ENCODE results near the gene NRROS. TPM values are rescaled to one million over a fixed set of nuclear protein-coding genes. Genes with fewer than 3 reads are reported as not detected.

NRROS gene
- total and polyA plus RNA-seq, 2 experiments from 2014 or later = 0.33 TPM; not detected in 1

DNA sequence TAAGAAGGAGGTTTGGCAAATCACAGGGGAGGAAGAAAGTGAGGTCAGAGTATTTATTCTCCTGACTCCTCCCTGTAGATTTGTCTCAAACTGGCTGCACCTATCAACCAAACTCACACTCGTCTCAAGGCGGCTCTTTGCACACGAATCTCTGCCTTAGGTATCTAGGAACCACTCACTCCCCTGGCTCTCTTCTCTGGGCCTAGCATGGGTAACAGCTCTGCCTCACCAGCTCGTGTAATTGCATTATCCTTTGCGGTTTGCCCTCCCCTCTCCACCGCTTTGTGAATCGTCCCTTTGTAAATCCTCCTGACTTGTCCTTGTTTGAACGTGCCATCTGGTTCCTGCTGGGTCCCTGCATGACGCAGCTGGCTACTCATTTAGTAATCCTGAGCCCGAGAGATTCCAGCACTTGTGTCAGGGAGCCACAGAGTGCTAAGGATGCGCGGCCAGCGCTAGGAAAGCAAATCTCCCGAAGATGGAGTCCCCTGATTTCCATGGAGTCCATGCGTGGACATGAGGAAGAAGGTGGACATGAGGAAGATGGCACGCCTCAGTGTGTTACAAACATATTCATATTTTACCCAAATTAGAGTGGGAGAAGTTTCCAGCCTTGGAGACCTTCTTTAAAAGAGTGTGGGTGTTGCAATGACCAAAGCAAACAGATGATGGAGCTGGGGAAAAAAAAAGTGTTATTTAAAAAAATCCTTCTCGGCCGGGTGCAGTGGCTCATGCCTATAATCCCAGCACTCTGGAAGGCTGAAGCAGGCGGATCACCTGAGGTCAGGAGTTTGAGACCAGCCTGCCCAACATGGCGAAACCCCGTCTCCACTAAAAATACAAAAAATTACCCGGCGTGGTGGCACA is 26.7 kb downstream of the NRROS start:
- H3K27ac ChIP-seq = no peak overlapping the region
- H3K27me3 ChIP-seq = no peaks in the 10 kb centered on the region
- TF ChIP-seq EZH2 (IDR thresholded peaks at IDR 0.05; ENCODE audit: borderline replicate concordance) = no peak
- TF ChIP-seq, protein P1, sequence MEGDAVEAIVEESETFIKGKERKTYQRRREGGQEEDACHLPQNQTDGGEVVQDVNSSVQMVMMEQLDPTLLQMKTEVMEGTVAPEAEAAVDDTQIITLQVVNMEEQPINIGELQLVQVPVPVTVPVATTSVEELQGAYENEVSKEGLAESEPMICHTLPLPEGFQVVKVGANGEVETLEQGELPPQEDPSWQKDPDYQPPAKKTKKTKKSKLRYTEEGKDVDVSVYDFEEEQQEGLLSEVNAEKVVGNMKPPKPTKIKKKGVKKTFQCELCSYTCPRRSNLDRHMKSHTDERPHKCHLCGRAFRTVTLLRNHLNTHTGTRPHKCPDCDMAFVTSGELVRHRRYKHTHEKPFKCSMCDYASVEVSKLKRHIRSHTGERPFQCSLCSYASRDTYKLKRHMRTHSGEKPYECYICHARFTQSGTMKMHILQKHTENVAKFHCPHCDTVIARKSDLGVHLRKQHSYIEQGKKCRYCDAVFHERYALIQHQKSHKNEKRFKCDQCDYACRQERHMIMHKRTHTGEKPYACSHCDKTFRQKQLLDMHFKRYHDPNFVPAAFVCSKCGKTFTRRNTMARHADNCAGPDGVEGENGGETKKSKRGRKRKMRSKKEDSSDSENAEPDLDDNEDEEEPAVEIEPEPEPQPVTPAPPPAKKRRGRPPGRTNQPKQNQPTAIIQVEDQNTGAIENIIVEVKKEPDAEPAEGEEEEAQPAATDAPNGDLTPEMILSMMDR (IDR thresholded peaks at IDR 0.05; ENCODE audit: poor library complexity) = no peak
- no peak for TF ChIP-seq EZH2phosphoT487 (IDR thresholded peaks at IDR 0.05; ENCODE audit: low read depth, severe bottlenecking, unreplicated experiment)
- no peak overlapping the region for H3K4me3 ChIP-seq
- no peaks in the 10 kb centered on the region for H4K20me1 ChIP-seq (ENCODE audit: insufficient read depth, poor library complexity, severe bottlenecking)
- H3K9me2 ChIP-seq (replicated peaks; ENCODE audit: insufficient read depth) = no peaks in the 10 kb centered on the region
- H3K79me2 ChIP-seq = no peaks in the 10 kb centered on the region
- WGBS (ENCODE audit: low lambda C conversion rate, missing lambda C conversion rate) = 41% methylated on average over 23 of the region's 23 CpGs
- H3K36me3 ChIP-seq (replicated peaks; ENCODE audit: insufficient read depth, low read depth) = no peaks in the 10 kb centered on the region
- no peaks in the 10 kb centered on the region for H3K4me1 ChIP-seq (ENCODE audit: insufficient read depth)
- no peak overlapping the region for H3K4me2 ChIP-seq
- peak overlapping the region; percentile 7 for H2AFZ ChIP-seq
- H3K9me3 ChIP-seq (ENCODE audit: low read depth) = no peaks in the 10 kb centered on the region
- no peak for DNase-seq (ENCODE audit: low spot score)

DNA sequence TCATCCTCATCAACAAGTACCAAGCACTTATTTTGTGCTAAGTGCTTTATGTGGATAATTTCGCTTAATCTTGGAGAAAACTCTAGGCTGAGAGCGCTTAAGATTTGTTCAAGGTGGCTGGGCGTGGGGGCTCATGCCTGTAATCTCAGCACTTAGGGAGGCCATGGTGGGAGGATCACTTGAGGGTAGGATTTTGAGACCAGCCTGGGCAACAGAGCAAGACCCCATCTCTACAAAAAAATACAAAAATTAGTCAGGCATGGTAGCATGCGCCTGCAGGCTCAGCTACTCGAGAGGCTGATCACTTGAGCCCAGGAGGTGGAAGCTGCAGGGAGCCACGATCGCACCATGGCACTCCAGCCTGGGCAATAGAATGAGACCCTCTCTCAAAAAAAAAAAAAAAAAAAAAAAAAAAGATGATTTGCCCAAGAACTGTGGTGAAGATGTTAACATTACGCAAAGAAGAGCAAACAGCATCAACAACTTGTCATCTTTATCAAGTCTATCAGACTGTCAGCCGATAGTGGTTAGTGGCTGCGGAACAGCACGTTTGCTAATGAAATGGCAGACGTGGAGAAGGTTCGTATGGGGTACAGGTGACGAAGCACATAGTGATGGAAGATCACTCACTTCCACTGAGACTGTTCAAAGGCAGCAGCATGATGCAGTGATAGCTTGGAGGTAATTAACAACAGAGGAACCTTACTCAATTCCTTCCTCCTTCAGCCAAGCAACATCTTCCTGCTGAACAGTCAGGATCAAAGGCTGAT is 27.7 kb downstream of the NRROS start:
- H3K79me2 ChIP-seq = no peaks in the 10 kb centered on the region
- H3K4me1 ChIP-seq (ENCODE audit: insufficient read depth) = no peaks in the 10 kb centered on the region
- H3K4me3 ChIP-seq = no peak overlapping the region
- H3K4me2 ChIP-seq = no peak overlapping the region
- H3K9me2 ChIP-seq (replicated peaks; ENCODE audit: insufficient read depth) = no peaks in the 10 kb centered on the region
- TF ChIP-seq, protein P1 (IDR thresholded peaks at IDR 0.05; ENCODE audit: poor library complexity) = no peak
- TF ChIP-seq EZH2phosphoT487 (IDR thresholded peaks at IDR 0.05; ENCODE audit: low read depth, severe bottlenecking, unreplicated experiment) (no peak), EZH2 (IDR thresholded peaks at IDR 0.05; ENCODE audit: borderline replicate concordance) (no peak)
- H3K27me3 ChIP-seq = no peaks in the 10 kb centered on the region
- no peak overlapping the region for H3K27ac ChIP-seq
- H2AFZ ChIP-seq = no peak overlapping the region
- 93% methylated on average over 14 of the region's 14 CpGs for WGBS (ENCODE audit: low lambda C conversion rate, missing lambda C conversion rate)
- H3K36me3 ChIP-seq (replicated peaks; ENCODE audit: insufficient read depth, low read depth) = no peaks in the 10 kb centered on the region
- DNase-seq (ENCODE audit: low spot score) = no peak
- no peaks in the 10 kb centered on the region for H3K9me3 ChIP-seq (ENCODE audit: low read depth)
- no peaks in the 10 kb centered on the region for H4K20me1 ChIP-seq (ENCODE audit: insufficient read depth, poor library complexity, severe bottlenecking)

DNA sequence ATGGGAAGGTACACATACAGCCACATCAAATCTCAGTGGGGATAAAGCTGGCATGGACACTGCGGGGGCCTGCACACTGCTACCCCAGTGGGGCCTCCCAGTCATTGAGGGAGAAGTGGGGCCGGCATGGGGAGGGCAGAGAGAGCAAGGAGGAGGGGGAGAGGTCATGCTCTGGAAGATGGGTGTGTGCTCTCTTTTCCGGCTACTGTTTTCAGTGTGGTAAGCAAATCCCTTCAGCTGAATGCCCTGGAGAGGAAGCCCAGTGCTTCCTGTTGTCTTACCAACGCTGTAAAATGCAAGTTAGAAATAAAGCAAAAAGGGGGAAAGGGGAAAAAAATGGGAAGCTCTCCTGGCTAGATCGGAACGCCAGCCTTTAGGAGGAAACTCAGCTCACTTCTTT is 30.8 kb downstream of the NRROS start:
- H3K4me1 ChIP-seq (ENCODE audit: insufficient read depth) = no peaks in the 10 kb centered on the region
- 61% methylated on average over 6 of the region's 6 CpGs for WGBS (ENCODE audit: low lambda C conversion rate, missing lambda C conversion rate)
- TF ChIP-seq EZH2 (IDR thresholded peaks at IDR 0.05; ENCODE audit: borderline replicate concordance) (no peak), EZH2phosphoT487 (IDR thresholded peaks at IDR 0.05; ENCODE audit: low read depth, severe bottlenecking, unreplicated experiment) (no peak)
- TF ChIP-seq, protein P1 (IDR thresholded peaks at IDR 0.05; ENCODE audit: poor library complexity) = no peak
- H3K9me3 ChIP-seq (ENCODE audit: low read depth) = no peaks in the 10 kb centered on the region
- no peaks in the 10 kb centered on the region for H4K20me1 ChIP-seq (ENCODE audit: insufficient read depth, poor library complexity, severe bottlenecking)
- no peak overlapping the region for H3K27ac ChIP-seq
- H3K4me3 ChIP-seq = no peak overlapping the region
- no peak for DNase-seq (ENCODE audit: low spot score)
- no peaks in the 10 kb centered on the region for H3K9me2 ChIP-seq (replicated peaks; ENCODE audit: insufficient read depth)
- H3K4me2 ChIP-seq = no peak overlapping the region
- H3K79me2 ChIP-seq = no peaks in the 10 kb centered on the region
- H3K27me3 ChIP-seq = no peaks in the 10 kb centered on the region
- peak overlapping the region; percentile 66 for H2AFZ ChIP-seq
- H3K36me3 ChIP-seq (replicated peaks; ENCODE audit: insufficient read depth, low read depth) = no peaks in the 10 kb centered on the region

All from hepatocyte (in vitro differentiated cells).